HG03571 (cell line): ENCODE measurements around the gene SLC30A3.
"Not testable (repeated sequence)": the region's sequence is repeated elsewhere in the genome, so short reads cannot be mapped to it uniquely, and the experiment has no call there.

Experiments used
- ATAC-seq: cut with Tn5 transposase; IDR thresholded peaks from one replicate; pipeline ENCODE4 v1.9.1; 2021; ENCODE audit not compliant: unreplicated experiment

SLC30A3 gene

GRCh38 chr2:27262379-27263286 lies at the start of gene SLC30A3:
Gene SLC30A3, minus strand, starts transcription at chr2:27263047. Its CDS starts 141 bp downstream, at chr2:27262906.
- no peak for ATAC-seq

- no peak for ATAC-seq
Measured at GRCh38 chr2:27312152-27312551, 49.3 kb upstream of the SLC30A3 start.

GRCh38 chr2:27309651-27310050 lies 46.8 kb upstream of the SLC30A3 start:
- no peak for ATAC-seq

GRCh38 chr2:27308359-27308881 lies 45.6 kb upstream of the SLC30A3 start, which contains the start of gene UCN:
Gene UCN, minus strand, starts transcription at chr2:27308445. Its CDS starts 550 bp downstream, at chr2:27307895.
- no peak for ATAC-seq

GRCh38 chr2:27307545-27308358 lies 44.9 kb upstream of the SLC30A3 start:
- ATAC-seq: no peak

- ATAC-seq: no peak
Measured at GRCh38 chr2:27307287-27307544, 44.4 kb upstream of the SLC30A3 start.

GRCh38 chr2:27306573-27307286 lies 43.9 kb upstream of the SLC30A3 start:
- ATAC-seq: no peak

GRCh38 chr2:27306136-27306535 lies 43.3 kb upstream of the SLC30A3 start:
- ATAC-seq: no peak

- ATAC-seq: no peak
Measured at GRCh38 chr2:27305516-27305915, 42.7 kb upstream of the SLC30A3 start.

GRCh38 chr2:27304488-27305240 lies 41.8 kb upstream of the SLC30A3 start:
- no peak for ATAC-seq

GRCh38 chr2:27303093-27304025 lies 40.5 kb upstream of the SLC30A3 start:
- no peak for ATAC-seq

- ATAC-seq: not testable (repeated sequence)
Measured at GRCh38 chr2:27300606-27301005, 37.8 kb upstream of the SLC30A3 start.

- no peak for ATAC-seq
Measured at GRCh38 chr2:27298391-27299080, 35.7 kb upstream of the SLC30A3 start.

GRCh38 chr2:27297195-27297594 lies 34.3 kb upstream of the SLC30A3 start:
- ATAC-seq: no peak

- ATAC-seq: no peak
Measured at GRCh38 chr2:27296481-27296880, 33.6 kb upstream of the SLC30A3 start.

- no peak for ATAC-seq
Measured at GRCh38 chr2:27294928-27295327, 32.1 kb upstream of the SLC30A3 start.

GRCh38 chr2:27291865-27292264 lies 29.0 kb upstream of the SLC30A3 start:
- ATAC-seq: no peak

GRCh38 chr2:27290549-27290948 lies 27.7 kb upstream of the SLC30A3 start:
- ATAC-seq: no peak

- ATAC-seq: no peak
Measured at GRCh38 chr2:27288610-27289009, 25.8 kb upstream of the SLC30A3 start.
